ENCODE data around the gene SGSM1. TPM values are rescaled to one million over a fixed set of nuclear protein-coding genes. Genes with fewer than 3 reads are reported as not detected.
"Not testable (repeated sequence)": the region's sequence is repeated elsewhere in the genome, so short reads cannot be mapped to it uniquely, and the experiment has no call there.

The SGSM1 gene
- total RNA-seq, 1 donor from 2014 or later = 0.18 TPM

DNA sequence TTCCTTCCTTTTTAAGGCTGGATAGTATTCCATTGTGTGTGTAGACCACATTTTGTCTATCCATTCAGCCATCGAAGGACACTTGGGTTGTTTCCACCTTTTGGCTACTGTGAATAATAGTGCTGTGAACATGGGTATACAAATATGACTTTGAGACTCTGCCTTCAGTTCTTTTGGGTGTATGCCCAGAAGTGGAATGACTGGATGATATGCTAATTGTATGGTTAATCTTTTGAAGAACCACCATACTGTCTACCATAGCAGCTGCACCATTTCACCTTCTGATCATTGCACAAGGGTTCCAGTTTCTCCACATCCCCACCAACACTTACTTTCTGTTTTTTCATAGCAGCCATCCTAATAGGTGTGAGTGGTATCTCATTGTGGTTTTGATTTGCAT, 30.3 kb downstream of the SGSM1 start:
- intact Hi-C loops (cut with micrococcal nuclease) = no loop called here

GRCh38 chr22:24837517-24837916, 31.5 kb downstream of the SGSM1 start:
- intact Hi-C loops (cut with micrococcal nuclease) = not testable (repeated sequence)

GRCh38 chr22:24841261-24841660, 35.2 kb downstream of the SGSM1 start:
- intact Hi-C loops (cut with micrococcal nuclease) = no loop called here

DNA sequence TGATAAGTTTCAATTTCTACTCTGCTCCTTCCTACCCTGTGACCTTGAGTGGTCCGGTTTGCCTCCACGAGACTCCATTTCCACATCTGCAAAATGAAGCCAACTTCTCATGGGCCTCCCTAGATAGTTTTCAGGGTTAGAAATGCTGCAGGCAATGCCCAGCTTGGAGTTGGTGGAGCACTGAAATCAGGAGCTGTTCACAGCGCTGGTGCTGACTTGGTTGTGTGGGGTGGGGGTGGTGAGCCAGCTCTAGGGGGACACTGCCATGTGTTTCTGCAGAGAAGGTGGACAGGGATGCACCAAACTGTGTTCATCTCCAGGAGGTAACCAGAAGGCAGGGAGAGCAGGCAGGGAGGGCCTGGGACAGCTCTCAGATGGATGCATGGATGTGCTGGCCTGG, 37.0 kb downstream of the SGSM1 start:
- intact Hi-C loops (cut with micrococcal nuclease) = no loop called here

GRCh38 chr22:24845041-24845898, 39.3 kb downstream of the SGSM1 start:
- intact Hi-C loops (cut with micrococcal nuclease) = no loop called here

- intact Hi-C loops (cut with micrococcal nuclease) = no loop called here
These were observed 41.5 kb downstream of the SGSM1 start for GRCh38 chr22:24847490-24847889.

- intact Hi-C loops (cut with micrococcal nuclease) = loop anchor here (2.0 kb wide), 1 partner anchor 46 kb away; no protein-coding TSS in a partner anchor
These were observed 42.7 kb downstream of the SGSM1 start for GRCh38 chr22:24848559-24849168.

DNA sequence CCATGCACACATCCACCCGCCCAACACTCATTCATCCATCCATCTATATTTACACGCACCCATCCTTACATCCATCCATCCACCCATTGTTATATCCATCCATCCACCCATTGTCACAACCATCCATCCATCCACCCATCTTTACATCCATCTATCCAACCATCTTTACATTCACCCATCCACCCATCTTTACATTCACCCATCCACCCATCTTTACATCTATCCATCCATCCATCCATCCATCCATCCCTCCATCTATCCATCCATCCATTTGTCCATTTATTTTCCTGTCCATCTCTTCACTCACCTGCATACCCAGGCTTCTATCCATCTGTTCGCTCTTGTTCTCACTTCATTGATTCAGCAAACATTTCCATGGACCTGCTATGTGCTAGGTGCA, 49.8 kb downstream of the SGSM1 start:
- intact Hi-C loops (cut with micrococcal nuclease) = no loop called here

GRCh38 chr22:24857576-24857975, 51.6 kb downstream of the SGSM1 start:
- intact Hi-C loops (cut with micrococcal nuclease) = no loop called here

GRCh38 chr22:24859587-24859986, 53.6 kb downstream of the SGSM1 start:
- intact Hi-C loops (cut with micrococcal nuclease) = no loop called here

- intact Hi-C loops (cut with micrococcal nuclease) = no loop called here
These were observed 59.5 kb downstream of the SGSM1 start for GRCh38 chr22:24865508-24865907.

DNA sequence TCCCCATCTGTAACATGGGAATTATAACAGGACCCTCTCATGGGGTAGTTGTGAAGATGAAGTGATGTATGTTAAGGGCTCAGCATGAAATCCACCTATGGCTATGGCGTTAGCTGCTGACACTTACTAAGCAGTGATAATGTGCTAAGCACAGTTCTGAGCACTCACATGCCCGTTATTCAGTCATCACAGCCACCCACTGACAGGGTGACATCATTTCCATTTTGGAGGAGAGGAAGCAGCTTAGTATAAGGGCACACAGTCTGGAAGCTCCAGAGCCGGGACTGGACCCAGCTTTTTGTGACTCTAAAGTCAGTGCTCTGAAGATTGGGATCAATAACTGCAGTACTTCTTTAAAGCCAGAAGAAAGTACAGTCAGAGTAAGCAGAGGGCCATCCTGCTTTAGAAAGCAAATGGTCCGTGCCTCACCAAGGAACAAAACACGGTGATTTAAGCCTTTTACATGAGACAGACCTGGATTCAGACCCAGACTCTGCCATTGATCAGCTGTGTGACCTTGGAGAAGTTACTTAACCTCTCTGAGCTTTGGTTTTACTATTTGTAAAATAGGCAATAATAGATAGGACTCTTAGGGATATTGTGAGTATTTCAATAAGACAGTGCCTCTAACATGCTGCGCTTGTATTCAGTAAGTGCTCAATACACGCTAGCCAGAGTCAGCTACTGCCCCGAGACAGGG, 61.5 kb downstream of the SGSM1 start:
- intact Hi-C loops (cut with micrococcal nuclease) = no loop called here

- intact Hi-C loops (cut with micrococcal nuclease) = no loop called here
These were observed 63.0 kb downstream of the SGSM1 start for GRCh38 chr22:24868979-24869378.

DNA sequence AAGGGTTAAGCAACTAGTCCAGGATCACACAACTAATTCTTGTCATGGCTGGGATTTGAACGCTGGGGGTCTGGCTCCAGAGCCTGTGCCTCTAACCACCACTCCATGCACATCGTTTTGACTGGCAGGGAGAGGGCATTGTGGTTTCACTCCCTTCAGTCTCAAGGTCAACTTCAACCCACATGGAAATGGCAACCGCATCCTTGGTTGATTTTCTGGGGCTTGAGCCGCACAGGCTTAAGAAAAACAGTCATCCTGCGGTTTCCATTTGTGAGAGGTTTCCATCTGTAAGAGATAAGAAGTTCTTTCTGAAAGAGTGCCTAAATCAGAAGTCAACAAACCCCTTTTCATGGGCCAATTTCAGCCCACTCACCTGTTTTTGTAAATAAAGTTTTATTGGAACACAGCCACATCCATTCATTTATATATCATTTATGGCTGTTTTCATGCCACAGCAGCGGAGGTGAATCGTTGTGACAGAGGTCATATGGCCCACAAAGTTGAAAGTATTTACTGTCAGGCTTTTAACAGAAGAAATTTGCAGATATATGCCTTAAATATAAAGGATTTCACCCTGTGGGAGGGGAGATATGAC, 65.7 kb downstream of the SGSM1 start:
- intact Hi-C loops (cut with micrococcal nuclease) = no loop called here

- intact Hi-C loops (cut with micrococcal nuclease) = no loop called here
These were observed 67.2 kb downstream of the SGSM1 start for GRCh38 chr22:24873226-24873625.

- intact Hi-C loops (cut with micrococcal nuclease) = no loop called here
These were observed 70.0 kb downstream of the SGSM1 start for GRCh38 chr22:24875862-24876506.

DNA sequence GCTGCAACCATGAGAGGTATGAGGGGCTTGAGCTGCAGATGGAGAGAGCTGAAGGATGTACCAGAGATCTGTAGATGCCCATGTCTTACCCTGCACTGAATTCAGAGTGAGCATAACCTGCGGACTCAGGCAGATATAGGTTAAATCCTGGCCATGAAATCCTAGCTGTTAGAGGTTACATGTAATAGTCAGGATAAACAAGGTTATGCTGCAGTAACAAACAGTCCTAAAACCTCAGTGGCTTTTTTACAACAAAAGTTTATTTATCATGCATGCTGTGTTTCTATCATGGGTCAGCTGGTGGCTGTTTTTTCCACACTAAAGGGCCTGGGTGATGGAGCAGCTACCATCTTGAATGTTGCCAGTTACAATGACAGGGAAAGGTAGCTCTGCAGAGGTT, 70.7 kb downstream of the SGSM1 start:
- intact Hi-C loops (cut with micrococcal nuclease) = no loop called here

DNA sequence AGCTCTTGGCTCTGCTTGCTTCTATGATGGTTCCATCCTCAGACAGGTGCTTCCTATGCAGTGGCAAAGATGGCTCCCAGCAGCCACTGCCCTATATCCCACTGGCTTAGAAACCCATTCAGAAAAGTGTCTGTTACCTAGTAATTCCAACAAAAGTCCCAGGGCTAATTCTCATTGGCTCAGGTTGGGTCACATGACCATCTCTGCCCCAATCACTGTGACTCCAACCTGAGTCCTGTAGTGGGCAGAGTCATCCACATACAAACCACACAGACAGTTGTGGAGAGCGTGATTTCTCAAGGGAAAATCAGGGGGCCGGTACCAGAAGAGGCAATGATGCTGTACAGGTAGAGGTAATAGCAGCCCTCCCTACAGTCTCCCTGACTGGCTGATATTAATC, 73.0 kb downstream of the SGSM1 start:
- intact Hi-C loops (cut with micrococcal nuclease) = no loop called here

DNA sequence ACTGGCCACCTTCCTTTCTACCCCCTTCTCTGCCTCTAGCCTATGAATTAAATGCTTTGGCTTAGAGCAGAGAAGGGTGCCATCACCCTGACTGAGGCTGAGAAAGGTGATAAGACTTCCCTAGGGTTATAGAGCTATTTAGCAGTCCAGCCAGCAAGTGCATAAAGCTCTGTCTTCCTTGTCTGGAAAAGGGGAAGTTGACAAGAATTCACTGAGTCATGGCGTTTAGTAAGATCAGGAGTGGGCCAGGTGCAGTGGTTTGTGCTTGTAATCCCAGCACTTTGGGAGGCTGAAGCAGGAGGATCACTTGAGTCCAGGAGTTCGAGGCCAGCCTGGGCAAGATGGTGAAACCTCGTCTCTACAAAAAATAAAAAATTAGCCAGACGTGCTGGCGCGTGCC, 77.4 kb downstream of the SGSM1 start:
- intact Hi-C loops (cut with micrococcal nuclease) = no loop called here

DNA sequence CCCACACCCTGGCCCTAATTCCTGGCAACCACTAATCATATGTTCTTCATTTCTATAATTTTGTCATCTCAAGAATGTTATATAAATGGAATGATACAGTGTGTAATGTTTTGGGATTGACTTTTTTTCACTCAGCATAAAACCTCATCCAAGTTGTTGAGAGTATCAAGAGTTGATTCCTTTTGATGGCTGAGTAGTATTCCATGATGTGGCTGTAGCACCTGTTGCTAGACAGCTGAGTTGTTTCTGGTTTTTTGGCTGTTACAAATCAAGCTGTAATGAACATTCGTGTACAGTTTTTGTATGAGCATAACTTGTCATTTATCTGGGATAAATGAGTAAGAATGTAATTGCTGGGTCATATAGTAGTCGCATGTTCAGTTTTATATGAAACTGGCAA, 81.2 kb downstream of the SGSM1 start:
- intact Hi-C loops (cut with micrococcal nuclease) = no loop called here

DNA sequence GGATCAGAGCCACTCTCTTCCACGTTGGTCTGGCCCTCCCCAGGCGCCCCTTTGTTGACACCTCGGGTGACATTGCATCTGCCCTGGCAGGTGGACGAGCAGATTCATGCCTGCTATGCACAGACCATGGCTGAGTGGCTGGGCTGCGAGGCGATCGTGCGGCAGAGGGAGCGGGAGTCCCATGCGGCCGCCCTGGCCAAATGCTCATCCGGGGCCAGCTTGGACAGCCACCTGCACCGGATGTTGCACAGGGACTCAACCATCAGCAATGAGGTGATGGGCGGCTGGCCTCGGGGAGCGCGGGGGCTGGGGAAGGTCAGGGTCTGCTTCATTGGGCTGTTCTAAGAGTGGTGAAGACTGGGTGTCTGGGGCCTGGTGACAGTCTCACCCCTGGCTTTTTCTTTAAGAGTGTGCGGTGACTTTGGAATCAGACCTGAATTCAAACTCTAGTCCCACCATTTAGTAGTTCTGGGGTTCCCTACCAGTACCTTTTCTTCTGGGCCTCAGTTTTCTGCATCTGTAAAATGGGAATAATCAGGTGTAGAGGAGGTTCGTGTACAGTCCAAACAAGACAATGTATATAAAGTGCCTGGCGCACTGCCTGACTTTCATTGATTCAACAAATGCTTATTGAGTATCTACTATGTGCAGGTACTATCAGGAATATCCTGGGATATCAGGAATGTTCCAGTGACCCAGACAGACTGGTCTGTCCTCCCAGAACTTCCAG, 87.5 kb downstream of the SGSM1 start:
- intact Hi-C loops (cut with micrococcal nuclease) = no loop called here
